GM23248 (cell line): Measurements from ENCODE around the gene LMNB1. TPM values are rescaled to one million over a fixed set of nuclear protein-coding genes. Genes with fewer than 3 reads are reported as not detected.
"Not testable (repeated sequence)": the region's sequence is repeated elsewhere in the genome, so short reads cannot be mapped to it uniquely, and the experiment has no call there.

ENCODE experiments used
- DNase-seq: peaks from one replicate; pipeline ENCODE4 v3.0.0-alpha.2; 2015
- H2AFZ ChIP-seq: fragments of 200-600 bp; sonication (generic); 2 replicates; pipeline ENCODE4 v1.6.1; 2016; ENCODE audit warnings: antibody characterized with exemption
- H3F3A ChIP-seq: fragments of 200-600 bp; sonication (generic); 2 replicates; pipeline ENCODE4 v1.6.1; 2016; ENCODE audit warnings: mild to moderate bottlenecking, antibody characterized with exemption, mixed run types; ENCODE audit not compliant: insufficient read depth
- H3K27ac ChIP-seq: fragments of 200-600 bp; sonication (generic); 2 replicates; pipeline ENCODE4 v1.5.1; 2016; ENCODE audit warnings: mild to moderate bottlenecking
- H3K27me3 ChIP-seq: fragments of 200-600 bp; sonication (generic); replicated peaks from 2 replicates; pipeline ENCODE4 v1.6.1; 2016; ENCODE audit warnings: mild to moderate bottlenecking; ENCODE audit not compliant: insufficient read depth
- H3K36me3 ChIP-seq: fragments of 200-600 bp; sonication (generic); 2 replicates; pipeline ENCODE4 v1.6.1; 2016; ENCODE audit warnings: low read depth, mild to moderate bottlenecking
- H3K4me1 ChIP-seq: fragments of 200-600 bp; sonication (generic); 2 replicates; pipeline ENCODE4 v1.6.1; 2016; ENCODE audit warnings: mild to moderate bottlenecking; ENCODE audit not compliant: insufficient read depth
- H3K4me2 ChIP-seq: fragments of 200-600 bp; sonication (generic); one replicate; pipeline ENCODE4 v1.6.1; 2016; ENCODE audit warnings: mild to moderate bottlenecking; ENCODE audit not compliant: unreplicated experiment
- H3K4me3 ChIP-seq: fragments of 200-600 bp; sonication (generic); 2 replicates; pipeline ENCODE4 v1.5.1; 2016; ENCODE audit warnings: mild to moderate bottlenecking
- H3K79me2 ChIP-seq: fragments of 200-600 bp; sonication (generic); 2 replicates; pipeline ENCODE4 v1.6.1; 2016; ENCODE audit warnings: mild to moderate bottlenecking; ENCODE audit not compliant: insufficient read depth
- H3K9ac ChIP-seq: fragments of 200-600 bp; sonication (generic); 2 replicates; pipeline ENCODE4 v1.6.1; 2016; ENCODE audit warnings: mild to moderate bottlenecking
- H3K9me2 ChIP-seq: fragments of 200-600 bp; sonication (generic); 2 replicates; pipeline ENCODE4 v1.6.1; 2016; ENCODE audit warnings: mixed run types, mild to moderate bottlenecking, moderate library complexity; ENCODE audit not compliant: insufficient read depth
- H3K9me3 ChIP-seq: fragments of 200-600 bp; sonication (generic); one replicate; pipeline ENCODE4 v1.6.1; 2017; ENCODE audit warnings: low read depth
- H4K20me1 ChIP-seq: fragments of 200-600 bp; sonication (generic); 2 replicates; pipeline ENCODE4 v1.6.0; 2016; ENCODE audit not compliant: insufficient read depth
- EZH2 ChIP-seq: fragments of 200-600 bp; sonication (generic); IDR thresholded peaks from 2 replicates; pipeline ENCODE4 v1.6.1; 2018; ENCODE audit warnings: antibody characterized with exemption, mild to moderate bottlenecking; ENCODE audit not compliant: insufficient read depth, poor library complexity, severe bottlenecking
- EZH2phosphoT487 ChIP-seq: fragments of 200-600 bp; sonication (generic); IDR thresholded peaks from 2 replicates; pipeline ENCODE4 v1.6.1; 2018; ENCODE audit warnings: antibody characterized with exemption, moderate library complexity, mild to moderate bottlenecking, low read depth; ENCODE audit not compliant: insufficient read depth
- WGBS, 2 experiments: methylation state at CpG; one replicate each; pipeline ENCODE4 v1.1.6; 2015 to 2017; ENCODE audit warnings: low lambda C conversion rate in 2 of 2, low coverage in 1 of 2; ENCODE audit errors: missing lambda C conversion rate in 2 of 2; 5-methylcytosine and 5-hydroxymethylcytosine counted together
- in situ Hi-C: fragments of 300-500 bp; cut with MboI; formaldehyde crosslinking; loops from 2 replicates; pipeline ENCODE4 v1.15.0; 2020
- polyA plus RNA-seq: library from polyadenylated mRNA; unstranded; fragments of >200 nt; fragmentation: Nextera tagmentation; extraction: Ambion mirVana; gene quantifications from 2 replicates; pipeline ENCODE4 v1.2.1, GENCODE V29; 2016
- total RNA-seq: library from RNA; depleted of rRNA; stranded (reverse); fragments of >200 nt; shearing (Covaris generic); gene quantifications from 2 replicates; pipeline ENCODE4 v1.2.3, GENCODE V29; 2014

Gene LMNB1
- total and polyA plus RNA-seq, 2 experiments from 2014 or later: 4.3 to 44.1 TPM

- H3K9me3 ChIP-seq: no peaks in the 10 kb centered on the region
- no peak for DNase-seq
- H3K4me2 ChIP-seq: no peak overlapping the region
- H3K27me3 ChIP-seq: no peaks in the 10 kb centered on the region
- no peak overlapping the region for H3K27ac ChIP-seq
- 87 to 92% methylated on average over 5 of the region's 5 CpGs for WGBS, 2 experiments
- no peaks in the 10 kb centered on the region for H4K20me1 ChIP-seq
- H2AFZ ChIP-seq: no peak overlapping the region
- TF ChIP-seq EZH2 (no peak), EZH2phosphoT487 (no peak)
- in situ Hi-C loops: loop anchor here (25.0 kb wide), 1 partner anchor 457 kb away; the partner anchor contains the start of gene MEGF10
- H3K9me2 ChIP-seq: no peaks in the 10 kb centered on the region
- no peaks in the 10 kb centered on the region for H3F3A ChIP-seq
- no peak overlapping the region for H3K4me3 ChIP-seq
- H3K9ac ChIP-seq: no peak overlapping the region
- no peaks in the 10 kb centered on the region; the same call in 1 of the 2 replicates for H3K36me3 ChIP-seq
- H3K4me1 ChIP-seq: no peaks in the 10 kb centered on the region
- H3K79me2 ChIP-seq: no peaks in the 10 kb centered on the region
Observed at GRCh38 chr5:126830061-126830460, 53.1 kb downstream of the LMNB1 start.

- in situ Hi-C loops: loop anchor here (25.0 kb wide), 1 partner anchor 456 kb away; the partner anchor contains the start of gene MEGF10
- H3K36me3 ChIP-seq: no peaks in the 10 kb centered on the region; the same call in 1 of the 2 replicates
- no peak for DNase-seq
- H3K4me3 ChIP-seq: no peak overlapping the region
- WGBS, 2 experiments: 95% methylated on average over 1 of the region's 1 CpG
- H4K20me1 ChIP-seq: no peaks in the 10 kb centered on the region
- no peaks in the 10 kb centered on the region for H3K9me2 ChIP-seq
- H3K27me3 ChIP-seq: no peaks in the 10 kb centered on the region
- no peak for TF ChIP-seq EZH2
- TF ChIP-seq EZH2phosphoT487: no peak
- H3K9me3 ChIP-seq: no peaks in the 10 kb centered on the region
- no peaks in the 10 kb centered on the region for H3F3A ChIP-seq
- no peak overlapping the region for H2AFZ ChIP-seq
- H3K4me1 ChIP-seq: no peaks in the 10 kb centered on the region
- H3K4me2 ChIP-seq: no peak overlapping the region
- H3K9ac ChIP-seq: no peak overlapping the region
- H3K27ac ChIP-seq: no peak overlapping the region
- no peaks in the 10 kb centered on the region for H3K79me2 ChIP-seq
Observed at GRCh38 chr5:126831156-126831555, 54.2 kb downstream of the LMNB1 start.

GRCh38 chr5:126836778-126837177 is 59.8 kb downstream of the LMNB1 start:
- Histone ChIP-seq H4K20me1 (no peaks in the 10 kb centered on the region), H3K9me3 (no peaks in the 10 kb centered on the region), H3K79me2 (no peaks in the 10 kb centered on the region), H3K36me3 (no peaks in the 10 kb centered on the region; the same call in 1 of the 2 replicates), H3K27ac (no peak overlapping the region), H3K27me3 (no peaks in the 10 kb centered on the region), H3K9me2 (no peaks in the 10 kb centered on the region), H3K9ac (no peak overlapping the region), H3F3A (no peaks in the 10 kb centered on the region), H3K4me3 (no peak overlapping the region), H3K4me2 (no peak overlapping the region), H3K4me1 (no peaks in the 10 kb centered on the region), H2AFZ (no peak overlapping the region)
- TF ChIP-seq EZH2 (no peak), EZH2phosphoT487 (no peak)
- in situ Hi-C loops: loop anchor here (25.0 kb wide), 1 partner anchor 451 kb away; the partner anchor contains the start of gene MEGF10
- 85 to 91% methylated on average over 2 of the region's 2 CpGs for WGBS, 2 experiments
- DNase-seq: no peak

DNA sequence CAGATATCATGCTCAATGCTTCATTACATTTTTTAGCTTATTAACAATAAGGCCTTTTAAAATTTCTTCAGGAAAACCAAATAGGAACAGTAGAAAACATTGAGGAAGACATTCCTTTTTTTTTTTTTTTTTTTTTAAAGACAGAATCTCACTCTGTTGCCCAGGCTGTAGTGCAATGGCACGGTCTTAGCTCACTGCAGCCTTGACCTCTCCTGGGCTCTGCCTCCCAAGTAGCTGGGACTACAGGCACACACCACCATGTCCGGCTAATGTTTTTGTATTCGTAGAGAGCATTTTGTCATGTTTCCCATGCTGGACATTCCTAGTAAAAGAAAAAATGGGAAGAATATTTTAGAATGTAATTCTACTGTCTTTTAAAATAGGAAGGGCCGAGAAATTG is 60.3 kb downstream of the LMNB1 start:
- DNase-seq: no peak
- 97% methylated on average over 4 of the region's 4 CpGs for WGBS, 2 experiments
- no peaks in the 10 kb centered on the region; the same call in 1 of the 2 replicates for H3K36me3 ChIP-seq
- no peaks in the 10 kb centered on the region for H4K20me1 ChIP-seq
- H3F3A ChIP-seq: no peaks in the 10 kb centered on the region
- no peaks in the 10 kb centered on the region for H3K79me2 ChIP-seq
- no peak overlapping the region for H3K4me3 ChIP-seq
- H3K27ac ChIP-seq: no peak overlapping the region
- no peak for TF ChIP-seq EZH2
- H3K4me1 ChIP-seq: no peaks in the 10 kb centered on the region
- H3K4me2 ChIP-seq: no peak overlapping the region
- in situ Hi-C loops: loop anchor here (25.0 kb wide), 1 partner anchor 450 kb away; the partner anchor contains the start of gene MEGF10
- no peaks in the 10 kb centered on the region for H3K9me3 ChIP-seq
- no peaks in the 10 kb centered on the region for H3K27me3 ChIP-seq
- H2AFZ ChIP-seq: no peak overlapping the region
- H3K9ac ChIP-seq: no peak overlapping the region
- H3K9me2 ChIP-seq: no peaks in the 10 kb centered on the region

- in situ Hi-C loops: loop anchor here (25.0 kb wide), 1 partner anchor 449 kb away; the partner anchor contains the start of gene MEGF10
- H3K9me2 ChIP-seq: no peaks in the 10 kb centered on the region
- H4K20me1 ChIP-seq: no peaks in the 10 kb centered on the region
- peak; percentile 50 for DNase-seq
- no peaks in the 10 kb centered on the region for H3F3A ChIP-seq
- H3K36me3 ChIP-seq: no peaks in the 10 kb centered on the region; the same call in 1 of the 2 replicates
- no peaks in the 10 kb centered on the region for H3K79me2 ChIP-seq
- no peaks in the 10 kb centered on the region for H3K9me3 ChIP-seq
- H3K4me2 ChIP-seq: no peak overlapping the region
- no peak overlapping the region for H3K9ac ChIP-seq
- no peak overlapping the region for H3K4me3 ChIP-seq
- H3K4me1 ChIP-seq: no peaks in the 10 kb centered on the region
- no peaks in the 10 kb centered on the region for H3K27me3 ChIP-seq
- TF ChIP-seq EZH2 (no peak), EZH2phosphoT487 (no peak)
- H3K27ac ChIP-seq: no peak overlapping the region
- H2AFZ ChIP-seq: no peak overlapping the region
- whole genome bisulfite sequencing, 2 experiments: 86 to 89% methylated on average over 7 of the region's 7 CpGs
Observed at GRCh38 chr5:126837906-126838539, 61.1 kb downstream of the LMNB1 start.

DNA sequence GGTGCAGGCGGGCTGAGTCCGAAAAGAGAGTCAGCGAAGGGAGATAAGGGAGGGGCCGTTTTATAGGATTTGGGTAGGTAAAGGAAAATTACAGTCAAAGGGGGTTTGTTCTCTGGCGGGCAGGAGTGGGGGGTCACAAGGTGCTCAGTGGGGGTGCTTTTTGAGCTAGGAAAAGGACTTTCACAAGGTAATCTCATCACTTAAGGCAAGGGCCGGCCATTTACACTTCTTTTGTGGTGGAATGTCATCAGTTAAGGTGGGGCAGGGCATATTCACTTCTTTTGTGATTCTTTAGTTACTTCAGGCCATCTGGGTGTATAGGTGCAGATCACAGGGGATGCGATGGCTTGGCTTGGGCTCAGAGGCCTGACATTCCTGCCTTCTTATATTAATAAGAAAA is 62.5 kb downstream of the LMNB1 start:
- not testable (repeated sequence) for DNase-seq, H3K4me1 ChIP-seq, H4K20me1 ChIP-seq, H3K4me2 ChIP-seq, H3K4me3 ChIP-seq, H3K9ac ChIP-seq, H3K79me2 ChIP-seq, H3F3A ChIP-seq, H3K27ac ChIP-seq, H3K36me3 ChIP-seq, H3K27me3 ChIP-seq, H3K9me3 ChIP-seq, H3K9me2 ChIP-seq, H2AFZ ChIP-seq
- 81 to 94% methylated on average over 7 of the region's 7 CpGs for WGBS, 2 experiments
- in situ Hi-C loops: loop anchor here (25.0 kb wide), 1 partner anchor 448 kb away; the partner anchor contains the start of gene MEGF10

DNA sequence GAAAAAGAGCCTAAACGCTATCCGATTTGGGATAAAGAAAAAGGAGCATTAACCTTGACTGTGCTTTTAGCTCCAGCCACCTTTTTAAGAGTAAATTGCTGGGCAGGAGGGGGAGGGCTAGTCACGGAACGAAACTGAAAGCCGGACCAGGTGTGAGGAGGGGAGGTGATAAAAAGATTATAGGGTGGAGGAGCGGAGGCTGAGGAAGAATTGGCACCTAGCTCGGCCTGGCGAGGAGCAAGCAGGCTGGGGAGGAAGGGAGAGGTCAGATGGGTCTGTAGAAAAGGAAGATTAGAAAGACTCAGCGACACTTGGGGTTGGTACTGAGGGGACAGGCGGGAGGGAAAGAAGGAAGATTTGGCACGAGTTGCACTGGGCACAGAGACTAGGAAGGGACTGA is 66.4 kb downstream of the LMNB1 start:
- H3K9ac ChIP-seq, H3K4me3 ChIP-seq, H2AFZ ChIP-seq, DNase-seq, H3K9me3 ChIP-seq, H3K4me2 ChIP-seq, H3K27me3 ChIP-seq, H3K4me1 ChIP-seq, H3K36me3 ChIP-seq, H3K27ac ChIP-seq, H3K79me2 ChIP-seq, H4K20me1 ChIP-seq, H3K9me2 ChIP-seq, H3F3A ChIP-seq: not testable (repeated sequence)
- in situ Hi-C loops: loop anchor here (25.0 kb wide), 1 partner anchor 444 kb away; the partner anchor contains the start of gene MEGF10
- WGBS, 2 experiments: 77 to 79% methylated on average over 10 to 11 of the region's 11 CpGs
